GM21717 (cell line): Measurements from ENCODE around the gene LPIN2.

Experiments
- ATAC-seq: cut with Tn5 transposase; IDR thresholded peaks from one replicate; pipeline ENCODE4 v1.9.1; 2021; ENCODE audit warnings: mild to moderate bottlenecking, moderate library complexity; ENCODE audit not compliant: unreplicated experiment

LPIN2 gene

GRCh38 chr18:2966560-2966959 is 46.4 kb downstream of the LPIN2 start:
- no peak for ATAC-seq

- no peak for ATAC-seq
Measured at GRCh38 chr18:2965797-2966196, 47.1 kb downstream of the LPIN2 start.

GRCh38 chr18:2964361-2965010 is 48.5 kb downstream of the LPIN2 start:
- ATAC-seq: no peak
